Sigmoid colon (tissue), 7 donors: ENCODE measurements around the gene RNASET2. TPM values are rescaled to one million over a fixed set of nuclear protein-coding genes. Genes with fewer than 3 reads are reported as not detected.
"Not testable (repeated sequence)": the region's sequence is repeated elsewhere in the genome, so short reads cannot be mapped to it uniquely, and the experiment has no call there.

Experiments used
- DNase-seq: peaks from one replicate; pipeline ENCODE4 v3.0.0-alpha.2; 2019
- H3K27ac ChIP-seq, 4 donors: fragments of 200-600 bp; sonication (generic); one replicate each; pipeline ENCODE4 v1.5.1; 2016 to 2019; ENCODE audit warnings: mild to moderate bottlenecking in 1 of 4
- H3K27me3 ChIP-seq, 3 donors: fragments of 200-600 bp; sonication (generic); one replicate each; pipeline ENCODE4 v1.5.1; 2019; ENCODE audit warnings: mild to moderate bottlenecking in 1 of 3
- H3K36me3 ChIP-seq, 4 donors: fragments of 200-600 bp; sonication (generic); one replicate each; pipeline ENCODE4 v1.5.1; 2016 to 2019
- H3K4me1 ChIP-seq, 4 donors: fragments of 200-600 bp; sonication (generic); one replicate each; pipeline ENCODE4 v1.5.1; 2017 to 2019
- H3K4me3 ChIP-seq, 4 donors: fragments of 200-600 bp; sonication (generic); one replicate each; pipeline ENCODE4 v1.5.1; 2017 to 2019; ENCODE audit warnings: mild to moderate bottlenecking in 2 of 4, moderate library complexity in 1 of 4
- H3K9me3 ChIP-seq, 4 donors: fragments of 200-600 bp in 3 of 4; sonication (generic) in 3 of 4; one replicate each; pipeline versions ENCODE4 v1.5.1 to v1.6.1; 2013 to 2019
- CTCF ChIP-seq, 4 experiments: fragments of 450-650 bp in 3 of 4; fragments of 200-600 bp in 1 of 4; IDR thresholded peaks; one replicate each; pipeline ENCODE4 v1.5.1; 2016 to 2019; ENCODE audit warnings: antibody characterized with exemption in 4 of 4, mild to moderate bottlenecking in 3 of 4, moderate library complexity in 2 of 4
- EP300 ChIP-seq, 4 donors: sonication (generic); formaldehyde crosslinking; IDR thresholded peaks; one replicate each; pipeline ENCODE4 v1.6.1; 2017; ENCODE audit warnings: antibody characterized with exemption in 4 of 4
- POLR2A ChIP-seq, 2 donors: fragments of 450-650 bp; IDR thresholded peaks; one replicate each; pipeline ENCODE4 v1.6.1; 2016; ENCODE audit warnings: antibody characterized with exemption in 2 of 2, mild to moderate bottlenecking in 2 of 2, moderate library complexity in 2 of 2
- POLR2AphosphoS5 ChIP-seq, 4 donors: sonication (generic); formaldehyde crosslinking; IDR thresholded peaks; one replicate each; pipeline ENCODE4 v1.6.1; 2017; ENCODE audit warnings: antibody characterized with exemption in 4 of 4
- whole genome bisulfite sequencing, 2 donors: extraction: QIAGEN DNeasy Blood & Tissue Kit; methylation state at CpG; one replicate each; pipeline ENCODE4 v1.1.7; 2013; 5-methylcytosine and 5-hydroxymethylcytosine counted together
- intact Hi-C: fragments of 100-400 bp; cut with DNase I; formaldehyde crosslinking; loops from one replicate; pipeline ENCODE4 v1.15.1; 2023
- polyA plus RNA-seq, 3 donors: library from polyadenylated mRNA; stranded (reverse); fragments of 200-250 nt; gene quantifications; one replicate each; pipeline ENCODE4 v1.2.3, GENCODE V29; 2013
- total RNA-seq, 4 donors: library from RNA; depleted of rRNA; stranded (reverse); fragments of >200 nt; gene quantifications; one replicate each; pipeline ENCODE4 v1.1.0, GENCODE V29; 2016
- donor health status: healthy with polysubstance abuse.
- donor health status: Bipolar disorder and iron deficiency.
- donor health status: healthy.

The RNASET2 gene
- total and polyA plus RNA-seq, 7 donors = 35.4 to 83.9 (median 43.9) TPM

DNA sequence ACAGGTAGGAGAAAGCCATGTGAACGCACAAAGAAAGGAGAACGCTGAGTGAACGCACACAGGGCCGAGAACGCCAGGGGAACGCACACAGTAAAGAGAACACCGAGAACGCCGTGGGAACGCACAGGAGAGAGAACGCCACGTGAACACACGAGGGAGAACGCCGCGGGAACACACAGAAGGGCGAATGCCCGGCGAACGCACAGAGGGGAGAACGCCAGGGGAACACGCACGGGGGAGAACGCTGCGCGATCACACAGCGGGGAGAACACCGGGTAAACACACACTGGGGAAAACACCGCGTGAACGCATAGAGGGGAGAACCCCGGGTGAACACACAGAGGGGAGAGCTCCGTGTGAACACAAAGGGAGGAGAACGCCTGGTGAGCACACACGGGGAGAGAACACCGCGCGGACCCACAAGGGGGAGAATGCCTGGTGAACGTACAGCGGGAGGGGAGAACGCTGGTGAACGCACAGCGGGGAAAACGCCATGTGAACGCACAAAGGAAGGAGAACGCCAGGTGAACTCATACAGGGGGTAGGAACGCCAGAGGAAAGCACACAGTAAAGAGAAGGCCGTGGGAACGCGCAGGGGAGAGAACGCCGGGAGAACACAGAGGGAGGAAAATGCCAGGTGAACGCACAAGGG is 55.3 kb downstream of the RNASET2 start:
- no peak overlapping the region for H3K27ac ChIP-seq
- DNase-seq = no peak
- intact Hi-C loops = no loop called here
- no peaks in the 10 kb centered on the region for H3K9me3 ChIP-seq
- H3K4me1 ChIP-seq = no peaks in the 10 kb centered on the region
- 96 to 97% methylated on average over 53 of the region's 53 CpGs for WGBS, 2 donors
- TF ChIP-seq POLR2AphosphoS5 (IDR thresholded peaks at IDR 0.05) (no peak), CTCF (IDR thresholded peaks at IDR 0.05) (no peak), POLR2A (IDR thresholded peaks at IDR 0.05) (no peak), EP300 (IDR thresholded peaks at IDR 0.05) (no peak)
- H3K4me3 ChIP-seq = no peak overlapping the region
- no peaks in the 10 kb centered on the region for H3K36me3 ChIP-seq
- H3K27me3 ChIP-seq = no peaks in the 10 kb centered on the region

DNA sequence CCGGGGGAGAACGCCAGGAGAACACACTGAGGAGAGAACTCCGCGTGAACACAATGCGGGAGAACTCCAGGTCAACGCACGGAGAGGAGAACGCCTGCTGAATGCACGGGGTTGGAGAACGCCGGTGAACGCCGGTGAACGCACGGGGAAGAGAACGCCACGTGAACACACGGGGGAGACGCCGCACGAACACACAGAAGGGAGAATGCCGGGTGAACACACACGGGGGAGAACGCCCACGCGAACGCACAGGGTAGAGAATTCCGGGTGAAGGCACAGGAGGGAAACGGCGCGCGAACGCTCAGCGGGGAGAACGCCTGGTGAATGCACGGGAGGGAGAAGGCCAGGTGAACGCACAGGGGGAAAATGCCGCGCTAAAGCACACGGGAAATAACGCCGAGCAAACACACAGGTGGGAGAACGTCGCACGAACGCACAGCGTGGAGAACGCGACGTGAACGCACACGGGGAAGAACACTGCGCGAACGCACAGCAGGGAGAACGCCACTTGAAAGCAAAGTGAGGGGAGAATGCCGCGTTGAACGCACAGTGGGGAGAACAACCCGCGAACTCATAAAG is 56.1 kb downstream of the RNASET2 start:
- Histone ChIP-seq H3K9me3 (no peaks in the 10 kb centered on the region), H3K27ac (no peak overlapping the region), H3K4me1 (no peaks in the 10 kb centered on the region), H3K4me3 (no peak overlapping the region), H3K27me3 (no peaks in the 10 kb centered on the region), H3K36me3 (no peaks in the 10 kb centered on the region)
- no peak for TF ChIP-seq POLR2A (IDR thresholded peaks at IDR 0.05)
- no peak for TF ChIP-seq EP300 (IDR thresholded peaks at IDR 0.05)
- intact Hi-C loops = no loop called here
- DNase-seq = no peak
- WGBS, 2 donors = 97% methylated on average over 61 of the region's 61 CpGs

GRCh38 chr6:166898910-166899309 is 57.4 kb downstream of the RNASET2 start:
- no peaks in the 10 kb centered on the region for H3K36me3 ChIP-seq
- H3K4me3 ChIP-seq = no peak overlapping the region
- H3K27ac ChIP-seq = no peak overlapping the region
- H3K4me1 ChIP-seq = no peaks in the 10 kb centered on the region
- 95 to 97% methylated on average over 36 of the region's 36 CpGs for WGBS, 2 donors
- DNase-seq = no peak
- no peaks in the 10 kb centered on the region for H3K27me3 ChIP-seq
- no peak for TF ChIP-seq POLR2AphosphoS5 (IDR thresholded peaks at IDR 0.05)
- TF ChIP-seq EP300 (IDR thresholded peaks at IDR 0.05) = no peak
- no peak for TF ChIP-seq POLR2A (IDR thresholded peaks at IDR 0.05)
- no peak for TF ChIP-seq CTCF (IDR thresholded peaks at IDR 0.05)
- H3K9me3 ChIP-seq = no peaks in the 10 kb centered on the region
- intact Hi-C loops = no loop called here

- H3K36me3 ChIP-seq, intact Hi-C loops, H3K27ac ChIP-seq, H3K4me1 ChIP-seq, H3K4me3 ChIP-seq, H3K27me3 ChIP-seq, DNase-seq, H3K9me3 ChIP-seq: not testable (repeated sequence)
- 44 to 85% methylated on average over 7 of the region's 7 CpGs for WGBS, 2 donors
These were observed 61.7 kb downstream of the RNASET2 start for GRCh38 chr6:166894614-166895013.

DNA sequence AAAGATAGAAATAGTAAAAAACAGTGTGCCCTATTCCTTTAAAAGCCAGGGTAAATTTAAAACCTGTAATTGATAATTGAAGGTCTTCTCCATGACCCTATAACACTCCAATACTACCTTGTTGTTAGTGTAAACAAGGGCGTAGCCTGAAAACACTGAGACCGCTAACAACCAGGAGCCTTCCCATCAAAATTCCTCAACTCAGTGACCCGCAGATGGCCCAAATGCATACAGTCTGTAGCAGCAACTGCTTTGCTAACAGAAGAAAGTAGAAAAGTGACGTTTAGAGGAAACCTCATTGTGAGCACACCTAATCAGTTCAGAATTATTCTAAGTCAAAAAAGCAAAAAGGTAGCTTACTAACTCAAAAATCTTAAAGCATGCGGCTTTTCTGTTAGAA is 63.9 kb downstream of the RNASET2 start:
- DNase-seq, H3K4me3 ChIP-seq, H3K27ac ChIP-seq, H3K9me3 ChIP-seq, H3K27me3 ChIP-seq, H3K36me3 ChIP-seq, intact Hi-C loops, H3K4me1 ChIP-seq: not testable (repeated sequence)
- 63 to 74% methylated on average over 5 of the region's 5 CpGs for WGBS, 2 donors

GRCh38 chr6:166886773-166887172 is 69.6 kb downstream of the RNASET2 start:
- H3K36me3 ChIP-seq, H3K9me3 ChIP-seq, H3K4me3 ChIP-seq, H3K27me3 ChIP-seq, H3K4me1 ChIP-seq, H3K27ac ChIP-seq, intact Hi-C loops, DNase-seq: not testable (repeated sequence)
- 88 to 92% methylated on average over 4 of the region's 4 CpGs for WGBS, 2 donors

- H3K4me3 ChIP-seq, H3K27me3 ChIP-seq, DNase-seq, H3K9me3 ChIP-seq, intact Hi-C loops, H3K4me1 ChIP-seq, H3K27ac ChIP-seq, H3K36me3 ChIP-seq: not testable (repeated sequence)
- WGBS, 2 donors = 83 to 88% methylated on average over 11 of the region's 11 CpGs
These were observed 71.4 kb downstream of the RNASET2 start for GRCh38 chr6:166884958-166885357.
